HepG2 (cell line): ENCODE results near the gene ABHD2. TPM values are rescaled to one million over a fixed set of nuclear protein-coding genes. Genes with fewer than 3 reads are reported as not detected.
A peak's percentile ranks its signal among the peaks of the same experiment; 100 is the strongest.

Experiments
- ARID5B ChIP-seq: IDR thresholded peaks from 2 replicates; pipeline ENCODE4 v1.4.0; 2020; ENCODE audit warnings: mild to moderate bottlenecking, missing genetic modification reagents
- REL ChIP-seq: sonication (generic); formaldehyde crosslinking; conservative IDR thresholded peaks from 2 replicates; pipeline ENCODE4 v1.8.0; 2022; ENCODE audit warnings: mild to moderate bottlenecking, missing genetic modification reagents, moderate library complexity
- RERE ChIP-seq: IDR thresholded peaks from 2 replicates; pipeline ENCODE4 v1.6.1; 2016; ENCODE audit warnings: low read depth, missing genetic modification reagents, missing compliant biosample characterization
- SRSF9 ChIP-seq: fragments of 200-400 bp; formaldehyde crosslinking; IDR thresholded peaks from 2 replicates; pipeline ENCODE4 v1.6.1; 2018; ENCODE audit warnings: borderline replicate concordance, mild to moderate bottlenecking, low read depth, low read length; ENCODE audit not compliant: insufficient read depth, poor library complexity, severe bottlenecking
- ZBTB40 ChIP-seq, 2 experiments: fragments of 450-650 bp in 1 of 2; sonication (generic) in 1 of 2; formaldehyde crosslinking in 1 of 2; IDR thresholded peaks; 2 replicates each; pipeline versions ENCODE4 v1.6.1 to v1.8.0; 2016 to 2022; ENCODE audit warnings: antibody characterized with exemption in 1 of 2, mild to moderate bottlenecking in 1 of 2, missing genetic modification reagents in 1 of 2
- ZSCAN22 ChIP-seq: sonication (generic); formaldehyde crosslinking; IDR thresholded peaks from 2 replicates; pipeline ENCODE4 v1.4.0; 2020; ENCODE audit warnings: mild to moderate bottlenecking, missing genetic modification reagents
- polyA plus RNA-seq, 8 experiments: library from polyadenylated mRNA; depleted of rRNA in 3 of 8; stranded (reverse) in 7 of 8; unstranded in 1 of 8; fragments of >200 nt; fragmentation: Illumina TruSeq in 4 of 8; extraction: Trizol in 4 of 8; gene quantifications; 2 replicates each; pipeline versions ENCODE4 v1.2.1 to v1.2.3, GENCODE V29; 2011 to 2016; ENCODE audit warnings: low read depth in 4 of 8, missing spikeins in 1 of 8, mixed read lengths in 1 of 8; ENCODE audit not compliant: insufficient read depth in 1 of 8
- total RNA-seq, 5 experiments: library from RNA; depleted of rRNA; stranded (reverse); fragments of >200 nt; fragmentation: Illumina TruSeq; extraction: Trizol; gene quantifications; 2 replicates each; pipeline ENCODE4 v1.2.3, GENCODE V29; 2016; ENCODE audit warnings: low read depth in 1 of 5

Gene ABHD2
- total and polyA plus RNA-seq, 2 of the 13 experiments (the other 11 are each of a cell fraction or from before 2014, with no cell fraction given) = 14.8 to 22.4 TPM

GRCh38 chr15:89087830-89088604, at the start of gene ABHD2 (continued):
- TF ChIP-seq ARID5B (CRISPR knock-in tag) (peak; percentile 75), ZBTB40 (IDR thresholded peaks at IDR 0.05) (no peak), ZBTB40 (CRISPR knock-in tag; IDR thresholded peaks at IDR 0.05) (no peak), ZSCAN22 (CRISPR knock-in tag) (no peak), REL (0 out of 2 replicates have a peak, but pooled peaks have one; percentile 22), SRSF9 (no peak), RERE (CRISPR knock-in tag) (0 out of 2 replicates have a peak, but pooled peaks have one; percentile 26)
